ENCODE measurements around the gene TRPC4AP. TPM values are rescaled to one million over a fixed set of nuclear protein-coding genes. Genes with fewer than 3 reads are reported as not detected.
A peak's percentile ranks its signal among the peaks of the same experiment; 100 is the strongest.

TRPC4AP gene
- total and polyA plus RNA-seq, 12 donors: 33.8 to 87.2 (median 78.1) TPM

DNA sequence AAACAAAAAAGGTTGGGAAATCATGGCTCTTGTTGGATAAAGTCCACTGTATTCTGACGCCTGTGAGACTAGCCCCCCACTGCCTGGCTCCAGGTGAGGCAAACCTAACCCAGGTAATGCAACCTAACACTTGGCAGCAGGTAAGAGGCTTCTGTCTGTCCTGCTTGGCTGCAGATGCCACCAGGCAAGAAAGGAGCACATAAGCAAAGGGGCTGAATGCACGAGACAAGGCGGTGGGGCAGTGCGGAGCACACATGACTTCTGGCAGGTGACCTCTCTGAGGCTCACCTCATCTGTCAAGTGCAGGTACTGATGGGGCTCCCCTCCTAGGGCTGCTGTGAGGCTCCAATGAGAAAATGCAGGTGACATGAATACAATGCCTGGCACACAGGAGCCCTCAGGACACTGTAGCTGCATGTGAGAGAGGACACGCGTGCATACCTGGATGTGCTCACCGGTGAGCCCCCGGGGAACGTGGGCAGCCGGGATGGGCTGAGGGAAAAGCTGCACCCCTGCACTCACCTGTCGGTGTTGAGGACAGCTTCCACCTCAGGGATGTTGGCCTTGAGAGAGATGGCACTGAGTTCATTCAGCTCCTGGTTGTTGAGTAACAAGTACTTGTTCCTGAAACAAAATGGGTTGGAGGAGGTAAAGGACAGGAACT is 82.8 kb downstream of the TRPC4AP start:
- Histone ChIP-seq H3K4me3 (no peak overlapping the region), H3K4me1 (replicated peaks in 1 of 2) (peaks cover 36 to 49% of the 10 kb centered on the region in 2 donors), H3K27ac (peak overlapping the region; percentile 62 to 83 (median 71)), H3K36me3 (replicated peaks in 1 of 2) (peaks cover 0 to 76% of the 10 kb centered on the region in 2 donors), H3K9me3 (replicated peaks in 1 of 3) (no peaks in the 10 kb centered on the region), H3K27me3 (no peaks in the 10 kb centered on the region)
- intact Hi-C loops (cut with DNase I): no loop called here
- TF ChIP-seq, protein P1, sequence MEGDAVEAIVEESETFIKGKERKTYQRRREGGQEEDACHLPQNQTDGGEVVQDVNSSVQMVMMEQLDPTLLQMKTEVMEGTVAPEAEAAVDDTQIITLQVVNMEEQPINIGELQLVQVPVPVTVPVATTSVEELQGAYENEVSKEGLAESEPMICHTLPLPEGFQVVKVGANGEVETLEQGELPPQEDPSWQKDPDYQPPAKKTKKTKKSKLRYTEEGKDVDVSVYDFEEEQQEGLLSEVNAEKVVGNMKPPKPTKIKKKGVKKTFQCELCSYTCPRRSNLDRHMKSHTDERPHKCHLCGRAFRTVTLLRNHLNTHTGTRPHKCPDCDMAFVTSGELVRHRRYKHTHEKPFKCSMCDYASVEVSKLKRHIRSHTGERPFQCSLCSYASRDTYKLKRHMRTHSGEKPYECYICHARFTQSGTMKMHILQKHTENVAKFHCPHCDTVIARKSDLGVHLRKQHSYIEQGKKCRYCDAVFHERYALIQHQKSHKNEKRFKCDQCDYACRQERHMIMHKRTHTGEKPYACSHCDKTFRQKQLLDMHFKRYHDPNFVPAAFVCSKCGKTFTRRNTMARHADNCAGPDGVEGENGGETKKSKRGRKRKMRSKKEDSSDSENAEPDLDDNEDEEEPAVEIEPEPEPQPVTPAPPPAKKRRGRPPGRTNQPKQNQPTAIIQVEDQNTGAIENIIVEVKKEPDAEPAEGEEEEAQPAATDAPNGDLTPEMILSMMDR (IDR thresholded peaks at IDR 0.05): no peak
- no peak for TF ChIP-seq POLR2A (IDR thresholded peaks at IDR 0.05)
- 91 to 96% (median 93%) methylated on average over 9 to 11 of the region's 11 CpGs for WGBS, 4 donors
- peak in 4 of 7 donors; percentile 6 to 49 (median 18) for DNase-seq

DNA sequence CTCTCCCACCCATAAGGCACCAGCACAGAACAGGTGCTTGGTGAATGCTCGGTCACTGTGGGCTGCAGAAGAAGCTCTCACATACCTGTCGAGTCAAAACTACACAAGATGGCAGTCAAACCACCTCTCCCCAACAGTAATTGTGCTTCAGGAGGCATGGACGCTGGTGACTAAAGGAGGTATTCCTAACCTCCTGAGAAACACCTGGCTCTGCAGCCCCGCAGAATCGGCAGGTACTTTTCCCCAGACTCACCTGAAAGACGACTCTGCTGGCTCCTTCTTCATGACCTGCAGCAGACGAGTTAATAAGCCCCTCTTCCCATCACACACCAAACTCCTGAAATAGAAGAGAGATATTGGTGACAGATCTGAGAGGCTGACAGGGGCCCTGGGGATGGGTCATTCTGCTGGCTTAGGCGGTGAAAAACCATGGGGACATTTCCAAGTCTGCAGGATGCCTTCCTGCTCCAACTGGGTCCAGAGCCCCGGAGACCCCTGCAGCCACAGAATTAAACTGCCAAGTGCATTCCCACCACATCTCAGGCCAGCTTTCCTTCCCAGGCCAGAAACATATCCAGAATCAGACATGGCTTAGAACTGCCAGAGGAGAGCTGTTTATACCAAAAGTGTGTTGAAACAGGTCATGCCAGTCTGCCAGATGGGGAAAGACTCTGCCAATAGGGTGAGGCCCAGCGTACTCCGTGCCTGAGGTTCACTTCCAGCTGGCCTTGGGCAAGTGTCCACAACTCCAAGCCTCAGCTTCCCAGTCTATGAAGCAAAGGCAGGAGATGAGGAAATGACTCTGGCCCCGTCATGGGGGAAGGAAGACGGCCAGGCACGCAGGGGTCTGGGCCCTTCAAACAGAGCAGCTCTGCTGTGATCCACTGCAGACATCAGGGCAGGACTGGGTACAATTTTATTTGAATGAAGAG is 83.9 kb downstream of the TRPC4AP start:
- 69 to 71% (median 70%) methylated on average over 11 to 14 of the region's 14 CpGs for WGBS, 4 donors
- TF ChIP-seq POLR2A (IDR thresholded peaks at IDR 0.05): peak in 1 of 2 donors; percentile 52
- TF ChIP-seq, protein P1 (IDR thresholded peaks at IDR 0.05): no peak
- peak; percentile 82 to 98 (median 96) for DNase-seq
- H3K9me3 ChIP-seq (replicated peaks in 1 of 3): no peaks in the 10 kb centered on the region
- H3K27me3 ChIP-seq: no peaks in the 10 kb centered on the region
- peaks cover 0 to 82% of the 10 kb centered on the region in 2 donors for H3K36me3 ChIP-seq (replicated peaks in 1 of 2)
- intact Hi-C loops (cut with DNase I): no loop called here
- H3K4me1 ChIP-seq (replicated peaks in 1 of 2): peaks cover 36 to 44% of the 10 kb centered on the region in 2 donors
- peak overlapping the region; percentile 62 to 83 (median 71) for H3K27ac ChIP-seq
- no peak overlapping the region for H3K4me3 ChIP-seq

DNA sequence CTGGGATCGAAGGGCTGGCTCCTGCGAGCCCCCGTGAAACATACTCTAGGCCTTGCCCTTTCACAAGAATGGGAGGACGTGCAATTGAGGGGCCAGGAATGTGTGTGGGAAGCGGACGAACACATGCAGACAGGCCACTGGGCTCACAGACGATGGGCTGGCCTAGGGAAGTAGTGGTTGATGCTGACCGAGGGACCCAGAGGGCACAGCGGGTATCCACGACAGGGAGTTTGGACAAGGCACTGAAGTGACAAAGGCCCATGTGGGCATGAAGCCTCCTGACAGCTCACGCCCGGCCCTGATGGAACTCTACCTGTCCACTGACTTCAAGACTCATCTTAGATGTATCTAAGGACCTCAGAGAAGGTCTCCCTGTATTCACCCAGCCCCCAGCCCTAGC is 84.7 kb downstream of the TRPC4AP start:
- WGBS, 4 donors: 89 to 97% (median 94%) methylated on average over 12 of the region's 12 CpGs
- peak in 5 of 7 donors; percentile 12 to 50 (median 13) for DNase-seq
- Histone ChIP-seq H3K4me3 (no peak overlapping the region), H3K27me3 (no peaks in the 10 kb centered on the region), H3K4me1 (replicated peaks in 1 of 2) (peaks cover 30 to 42% of the 10 kb centered on the region in 2 donors), H3K9me3 (replicated peaks in 1 of 3) (no peaks in the 10 kb centered on the region), H3K27ac (peak overlapping the region in 3 of 5 donors; percentile 58 to 83 (median 78)), H3K36me3 (replicated peaks in 1 of 2) (peaks cover 0 to 86% of the 10 kb centered on the region in 2 donors)
- intact Hi-C loops (cut with DNase I): no loop called here
- TF ChIP-seq POLR2A (IDR thresholded peaks at IDR 0.05): no peak
- TF ChIP-seq, protein P1 (IDR thresholded peaks at IDR 0.05): no peak

DNA sequence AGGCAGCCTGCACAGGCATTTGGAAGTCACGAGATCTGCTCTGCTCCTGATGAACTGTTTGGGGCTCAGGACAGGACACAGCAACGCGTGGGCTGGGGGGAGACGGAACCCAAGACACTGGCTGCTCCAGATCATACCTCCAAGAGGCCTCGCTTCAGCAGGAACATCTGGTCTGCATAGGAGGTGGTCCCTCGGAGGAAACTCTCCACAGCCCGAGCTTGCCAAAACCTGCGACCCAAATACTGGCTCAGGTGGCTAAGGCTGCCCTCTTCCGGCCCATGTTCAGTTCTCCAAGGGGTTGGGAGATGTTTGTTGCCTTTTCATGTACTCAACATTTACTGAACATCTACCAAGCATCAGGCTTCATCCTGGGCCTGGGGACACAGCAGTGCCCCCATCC is 85.2 kb downstream of the TRPC4AP start:
- Histone ChIP-seq H3K36me3 (replicated peaks in 1 of 2) (peaks cover 0 to 86% of the 10 kb centered on the region in 2 donors), H3K4me1 (replicated peaks in 1 of 2) (peaks cover 25 to 37% of the 10 kb centered on the region in 2 donors), H3K27me3 (no peaks in the 10 kb centered on the region), H3K4me3 (no peak overlapping the region), H3K27ac (peak overlapping the region in 1 of 5 donors; percentile 83), H3K9me3 (replicated peaks in 1 of 3) (no peaks in the 10 kb centered on the region)
- no peak for TF ChIP-seq POLR2A (IDR thresholded peaks at IDR 0.05)
- TF ChIP-seq, protein P1 (IDR thresholded peaks at IDR 0.05): no peak
- intact Hi-C loops (cut with DNase I): no loop called here
- 71 to 90% (median 84%) methylated on average over 1 to 9 of the region's 9 CpGs for WGBS, 4 donors
- peak in 4 of 7 donors; percentile 5 to 50 (median 15) for DNase-seq
